HepG2 (cell line): Measurements from ENCODE around the gene OR10V1. TPM values are rescaled to one million over a fixed set of nuclear protein-coding genes. Genes with fewer than 3 reads are reported as not detected.

Source experiments
- AGO1 ChIP-seq: fragments of 200-400 bp; formaldehyde crosslinking; IDR thresholded peaks from 2 replicates; pipeline ENCODE4 v1.6.1; 2017; ENCODE audit warnings: mild to moderate bottlenecking, low read depth, low read length, moderate library complexity; ENCODE audit not compliant: poor library complexity, severe bottlenecking
- ASH2L ChIP-seq: fragments of 300-600, 200-600 bp; sonication (generic); IDR thresholded peaks from 2 replicates; pipeline ENCODE4 v1.7.0; 2017; ENCODE audit warnings: low read depth, mild to moderate bottlenecking, moderate library complexity, mixed read lengths, low read length; ENCODE audit not compliant: insufficient read length
- ELF1 ChIP-seq: sonication (generic); formaldehyde crosslinking; IDR thresholded peaks from 2 replicates; pipeline ENCODE4 v1.4.0; 2020; ENCODE audit warnings: missing genetic modification reagents
- FOXK2 ChIP-seq: fragments of 450-650 bp; IDR thresholded peaks from 2 replicates; pipeline ENCODE4 v1.6.1; 2016
- MED8 ChIP-seq: sonication (generic); formaldehyde crosslinking; IDR thresholded peaks from 2 replicates; pipeline ENCODE4 v1.8.1; 2023; ENCODE audit warnings: mild to moderate bottlenecking, missing genetic modification reagents; ENCODE audit not compliant: insufficient replicate concordance
- NFKBIZ ChIP-seq: IDR thresholded peaks from 2 replicates; pipeline ENCODE4 v1.6.1; 2018; ENCODE audit warnings: missing genetic modification reagents, missing compliant biosample characterization
- NR3C1 ChIP-seq: sonication (generic); formaldehyde crosslinking; IDR thresholded peaks from 2 replicates; pipeline ENCODE4 v1.4.0; 2020; ENCODE audit warnings: missing genetic modification reagents
- POLR2A ChIP-seq, 2 experiments: IDR thresholded peaks; 2 replicates each; pipeline ENCODE4 v1.6.1; 2011; ENCODE audit warnings: low read depth in 2 of 2, low read length in 2 of 2, mild to moderate bottlenecking in 1 of 2, moderate library complexity in 1 of 2; ENCODE audit not compliant: insufficient read depth in 1 of 2
- RBAK ChIP-seq: sonication (generic); formaldehyde crosslinking; IDR thresholded peaks from 2 replicates; pipeline ENCODE4 v1.5.1; 2020; ENCODE audit warnings: mild to moderate bottlenecking, missing genetic modification reagents
- RBFOX2 ChIP-seq: fragments of 200-400 bp; formaldehyde crosslinking; IDR thresholded peaks from 2 replicates; pipeline ENCODE4 v1.6.1; 2017; ENCODE audit warnings: low read depth, mild to moderate bottlenecking, low read length
- SRY ChIP-seq: sonication (generic); formaldehyde crosslinking; IDR thresholded peaks from 2 replicates; pipeline ENCODE4 v1.8.0; 2022; ENCODE audit warnings: mild to moderate bottlenecking, missing genetic modification reagents
- STAG1 ChIP-seq: sonication (generic); formaldehyde crosslinking; IDR thresholded peaks from 2 replicates; pipeline ENCODE4 v1.4.0; 2020; ENCODE audit warnings: missing genetic modification reagents
- THYN1 ChIP-seq: sonication (generic); formaldehyde crosslinking; IDR thresholded peaks from 2 replicates; pipeline ENCODE4 v1.8.1; 2023; ENCODE audit warnings: low read depth, mild to moderate bottlenecking, moderate library complexity, missing genetic modification reagents, borderline replicate concordance
- ZBTB42 ChIP-seq: sonication (generic); formaldehyde crosslinking; IDR thresholded peaks from 2 replicates; pipeline ENCODE4 v1.5.0; 2020; ENCODE audit warnings: mild to moderate bottlenecking, missing genetic modification reagents
- ZMAT3 ChIP-seq: sonication (generic); formaldehyde crosslinking; conservative IDR thresholded peaks from 2 replicates; pipeline ENCODE4 v1.7.0; 2021; ENCODE audit warnings: missing genetic modification reagents
- ZNF33A ChIP-seq: sonication (generic); formaldehyde crosslinking; IDR thresholded peaks from 2 replicates; pipeline ENCODE4 v1.5.1; 2020; ENCODE audit warnings: missing genetic modification reagents, mild to moderate bottlenecking, moderate library complexity, borderline replicate concordance
- polyA plus RNA-seq, 8 experiments: library from polyadenylated mRNA; depleted of rRNA in 3 of 8; stranded (reverse) in 7 of 8; unstranded in 1 of 8; fragments of >200 nt; fragmentation: Illumina TruSeq in 4 of 8; extraction: Trizol in 4 of 8; gene quantifications; 2 replicates each; pipeline versions ENCODE4 v1.2.1 to v1.2.3, GENCODE V29; 2011 to 2016; ENCODE audit warnings: low read depth in 4 of 8, missing spikeins in 1 of 8, mixed read lengths in 1 of 8; ENCODE audit not compliant: insufficient read depth in 1 of 8
- total RNA-seq, 5 experiments: library from RNA; depleted of rRNA; stranded (reverse); fragments of >200 nt; fragmentation: Illumina TruSeq; extraction: Trizol; gene quantifications; 2 replicates each; pipeline ENCODE4 v1.2.3, GENCODE V29; 2016; ENCODE audit warnings: low read depth in 1 of 5
- TF ChIP-seq, protein P1 (sequence below): sonication (generic); formaldehyde crosslinking; IDR thresholded peaks from 2 replicates; pipeline ENCODE4 v1.5.1; 2020; ENCODE audit warnings: mild to moderate bottlenecking, missing genetic modification reagents, moderate library complexity
- TF ChIP-seq, protein P2 (sequence below): sonication (generic); formaldehyde crosslinking; IDR thresholded peaks from 2 replicates; pipeline ENCODE4 v1.4.0; 2020; ENCODE audit warnings: mild to moderate bottlenecking, missing genetic modification reagents
- TF ChIP-seq, protein P3 (sequence below): sonication (generic); formaldehyde crosslinking; IDR thresholded peaks from 2 replicates; pipeline ENCODE4 v1.4.0; 2020; ENCODE audit warnings: missing genetic modification reagents
- TF ChIP-seq, protein P4 (sequence below): sonication (generic); formaldehyde crosslinking; IDR thresholded peaks from 2 replicates; pipeline ENCODE4 v1.9.0; 2021; ENCODE audit warnings: missing genetic modification reagents, borderline replicate concordance

Gene OR10V1
- total and polyA plus RNA-seq, 2 of the 13 experiments (the other 11 are each of a cell fraction or from before 2014, with no cell fraction given), result not detected

DNA sequence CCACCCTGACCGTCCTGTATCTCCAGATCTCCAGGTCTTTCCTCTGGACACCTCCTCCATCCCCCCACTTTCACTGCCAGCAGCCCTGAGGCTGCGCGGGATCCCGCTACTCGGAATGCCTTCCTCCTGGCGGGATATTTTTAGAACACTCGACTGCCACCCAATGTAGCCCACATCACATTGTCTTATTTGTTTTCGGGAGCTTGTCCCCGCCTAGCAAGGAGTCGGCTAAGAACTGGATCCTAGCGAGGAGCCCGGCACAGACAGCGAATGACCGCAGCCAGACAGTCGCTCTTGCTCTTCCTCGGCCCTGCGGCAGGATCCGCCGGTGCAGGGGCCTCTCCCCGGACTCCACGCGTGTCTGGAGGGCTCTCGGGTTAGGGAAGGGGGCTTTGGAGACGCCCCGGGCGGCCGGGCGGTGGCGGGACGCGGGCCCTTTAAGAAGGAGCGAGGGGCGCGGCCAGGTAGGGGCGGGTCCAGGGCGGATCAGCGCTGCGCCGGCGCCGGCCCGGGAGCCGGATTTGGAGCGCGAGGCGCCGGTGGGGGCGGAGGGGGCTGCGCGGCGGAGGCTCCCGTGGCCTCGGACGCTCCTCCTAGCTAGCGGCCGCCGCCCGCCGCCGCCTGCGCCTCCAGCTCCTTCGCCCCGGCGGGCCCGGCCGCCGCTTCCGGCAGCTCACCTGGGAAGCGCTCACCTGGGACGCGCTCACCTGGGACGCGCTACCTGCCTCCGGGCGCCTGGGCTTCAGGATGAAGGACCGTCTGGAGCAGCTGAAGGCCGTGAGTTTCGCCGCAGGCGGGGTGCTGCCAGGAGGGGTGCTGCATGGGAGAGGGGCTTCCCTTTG lies 41.4 kb upstream of the OR10V1 start, which contains the start of gene STX3 (continued):
- TF ChIP-seq, protein P1, sequence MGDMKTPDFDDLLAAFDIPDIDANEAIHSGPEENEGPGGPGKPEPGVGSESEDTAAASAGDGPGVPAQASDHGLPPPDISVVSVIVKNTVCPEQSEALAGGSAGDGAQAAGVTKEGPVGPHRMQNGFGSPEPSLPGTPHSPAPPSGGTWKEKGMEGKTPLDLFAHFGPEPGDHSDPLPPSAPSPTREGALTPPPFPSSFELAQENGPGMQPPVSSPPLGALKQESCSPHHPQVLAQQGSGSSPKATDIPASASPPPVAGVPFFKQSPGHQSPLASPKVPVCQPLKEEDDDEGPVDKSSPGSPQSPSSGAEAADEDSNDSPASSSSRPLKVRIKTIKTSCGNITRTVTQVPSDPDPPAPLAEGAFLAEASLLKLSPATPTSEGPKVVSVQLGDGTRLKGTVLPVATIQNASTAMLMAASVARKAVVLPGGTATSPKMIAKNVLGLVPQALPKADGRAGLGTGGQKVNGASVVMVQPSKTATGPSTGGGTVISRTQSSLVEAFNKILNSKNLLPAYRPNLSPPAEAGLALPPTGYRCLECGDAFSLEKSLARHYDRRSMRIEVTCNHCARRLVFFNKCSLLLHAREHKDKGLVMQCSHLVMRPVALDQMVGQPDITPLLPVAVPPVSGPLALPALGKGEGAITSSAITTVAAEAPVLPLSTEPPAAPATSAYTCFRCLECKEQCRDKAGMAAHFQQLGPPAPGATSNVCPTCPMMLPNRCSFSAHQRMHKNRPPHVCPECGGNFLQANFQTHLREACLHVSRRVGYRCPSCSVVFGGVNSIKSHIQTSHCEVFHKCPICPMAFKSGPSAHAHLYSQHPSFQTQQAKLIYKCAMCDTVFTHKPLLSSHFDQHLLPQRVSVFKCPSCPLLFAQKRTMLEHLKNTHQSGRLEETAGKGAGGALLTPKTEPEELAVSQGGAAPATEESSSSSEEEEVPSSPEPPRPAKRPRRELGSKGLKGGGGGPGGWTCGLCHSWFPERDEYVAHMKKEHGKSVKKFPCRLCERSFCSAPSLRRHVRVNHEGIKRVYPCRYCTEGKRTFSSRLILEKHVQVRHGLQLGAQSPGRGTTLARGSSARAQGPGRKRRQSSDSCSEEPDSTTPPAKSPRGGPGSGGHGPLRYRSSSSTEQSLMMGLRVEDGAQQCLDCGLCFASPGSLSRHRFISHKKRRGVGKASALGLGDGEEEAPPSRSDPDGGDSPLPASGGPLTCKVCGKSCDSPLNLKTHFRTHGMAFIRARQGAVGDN, result no peak; the same call in 1 of the 2 replicates
- TF ChIP-seq RBFOX2 (peak; percentile 74), ELF1 (CRISPR knock-in tag) (no peak), NFKBIZ (CRISPR knock-in tag) (no peak), ZMAT3 (CRISPR knock-in tag) (no peak), RBAK (CRISPR knock-in tag) (no peak), AGO1 (no peak), THYN1 (CRISPR knock-in tag) (no peak), SRY (CRISPR knock-in tag) (0 out of 2 replicates have a peak, but pooled peaks have one; percentile 54), NR3C1 (CRISPR knock-in tag) (no peak), ZBTB42 (CRISPR knock-in tag) (no peak), STAG1 (no peak), ZNF33A (CRISPR knock-in tag) (no peak), POLR2A (IDR thresholded peaks at IDR 0.05; ENCODE audit: insufficient read depth in 1 of 2, low read depth in 2 of 2, low read length in 2 of 2) (peak in 1 of 2 experiments; percentile 51; a peak in 2 of 4 replicates), ASH2L (peak; percentile 58), MED8 (no peak), FOXK2 (no peak)
- TF ChIP-seq, protein P2, sequence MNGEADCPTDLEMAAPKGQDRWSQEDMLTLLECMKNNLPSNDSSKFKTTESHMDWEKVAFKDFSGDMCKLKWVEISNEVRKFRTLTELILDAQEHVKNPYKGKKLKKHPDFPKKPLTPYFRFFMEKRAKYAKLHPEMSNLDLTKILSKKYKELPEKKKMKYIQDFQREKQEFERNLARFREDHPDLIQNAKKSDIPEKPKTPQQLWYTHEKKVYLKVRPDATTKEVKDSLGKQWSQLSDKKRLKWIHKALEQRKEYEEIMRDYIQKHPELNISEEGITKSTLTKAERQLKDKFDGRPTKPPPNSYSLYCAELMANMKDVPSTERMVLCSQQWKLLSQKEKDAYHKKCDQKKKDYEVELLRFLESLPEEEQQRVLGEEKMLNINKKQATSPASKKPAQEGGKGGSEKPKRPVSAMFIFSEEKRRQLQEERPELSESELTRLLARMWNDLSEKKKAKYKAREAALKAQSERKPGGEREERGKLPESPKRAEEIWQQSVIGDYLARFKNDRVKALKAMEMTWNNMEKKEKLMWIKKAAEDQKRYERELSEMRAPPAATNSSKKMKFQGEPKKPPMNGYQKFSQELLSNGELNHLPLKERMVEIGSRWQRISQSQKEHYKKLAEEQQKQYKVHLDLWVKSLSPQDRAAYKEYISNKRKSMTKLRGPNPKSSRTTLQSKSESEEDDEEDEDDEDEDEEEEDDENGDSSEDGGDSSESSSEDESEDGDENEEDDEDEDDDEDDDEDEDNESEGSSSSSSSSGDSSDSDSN, result no peak; the same call in 1 of the 2 replicates
- TF ChIP-seq, protein P3, sequence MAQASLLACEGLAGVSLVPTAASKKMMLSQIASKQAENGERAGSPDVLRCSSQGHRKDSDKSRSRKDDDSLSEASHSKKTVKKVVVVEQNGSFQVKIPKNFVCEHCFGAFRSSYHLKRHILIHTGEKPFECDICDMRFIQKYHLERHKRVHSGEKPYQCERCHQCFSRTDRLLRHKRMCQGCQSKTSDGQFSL, result no peak
- TF ChIP-seq, protein P4, sequence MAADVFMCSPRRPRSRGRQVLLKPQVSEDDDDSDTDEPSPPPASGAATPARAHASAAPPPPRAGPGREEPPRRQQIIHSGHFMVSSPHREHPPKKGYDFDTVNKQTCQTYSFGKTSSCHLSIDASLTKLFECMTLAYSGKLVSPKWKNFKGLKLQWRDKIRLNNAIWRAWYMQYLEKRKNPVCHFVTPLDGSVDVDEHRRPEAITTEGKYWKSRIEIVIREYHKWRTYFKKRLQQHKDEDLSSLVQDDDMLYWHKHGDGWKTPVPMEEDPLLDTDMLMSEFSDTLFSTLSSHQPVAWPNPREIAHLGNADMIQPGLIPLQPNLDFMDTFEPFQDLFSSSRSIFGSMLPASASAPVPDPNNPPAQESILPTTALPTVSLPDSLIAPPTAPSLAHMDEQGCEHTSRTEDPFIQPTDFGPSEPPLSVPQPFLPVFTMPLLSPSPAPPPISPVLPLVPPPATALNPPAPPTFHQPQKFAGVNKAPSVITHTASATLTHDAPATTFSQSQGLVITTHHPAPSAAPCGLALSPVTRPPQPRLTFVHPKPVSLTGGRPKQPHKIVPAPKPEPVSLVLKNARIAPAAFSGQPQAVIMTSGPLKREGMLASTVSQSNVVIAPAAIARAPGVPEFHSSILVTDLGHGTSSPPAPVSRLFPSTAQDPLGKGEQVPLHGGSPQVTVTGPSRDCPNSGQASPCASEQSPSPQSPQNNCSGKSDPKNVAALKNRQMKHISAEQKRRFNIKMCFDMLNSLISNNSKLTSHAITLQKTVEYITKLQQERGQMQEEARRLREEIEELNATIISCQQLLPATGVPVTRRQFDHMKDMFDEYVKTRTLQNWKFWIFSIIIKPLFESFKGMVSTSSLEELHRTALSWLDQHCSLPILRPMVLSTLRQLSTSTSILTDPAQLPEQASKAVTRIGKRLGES (CRISPR knock-in tag), result no peak
